ENCODE measurements around the gene SFI1.
"Not testable (repeated sequence)": the region's sequence is repeated elsewhere in the genome, so short reads cannot be mapped to it uniquely, and the experiment has no call there.

The SFI1 gene

DNA sequence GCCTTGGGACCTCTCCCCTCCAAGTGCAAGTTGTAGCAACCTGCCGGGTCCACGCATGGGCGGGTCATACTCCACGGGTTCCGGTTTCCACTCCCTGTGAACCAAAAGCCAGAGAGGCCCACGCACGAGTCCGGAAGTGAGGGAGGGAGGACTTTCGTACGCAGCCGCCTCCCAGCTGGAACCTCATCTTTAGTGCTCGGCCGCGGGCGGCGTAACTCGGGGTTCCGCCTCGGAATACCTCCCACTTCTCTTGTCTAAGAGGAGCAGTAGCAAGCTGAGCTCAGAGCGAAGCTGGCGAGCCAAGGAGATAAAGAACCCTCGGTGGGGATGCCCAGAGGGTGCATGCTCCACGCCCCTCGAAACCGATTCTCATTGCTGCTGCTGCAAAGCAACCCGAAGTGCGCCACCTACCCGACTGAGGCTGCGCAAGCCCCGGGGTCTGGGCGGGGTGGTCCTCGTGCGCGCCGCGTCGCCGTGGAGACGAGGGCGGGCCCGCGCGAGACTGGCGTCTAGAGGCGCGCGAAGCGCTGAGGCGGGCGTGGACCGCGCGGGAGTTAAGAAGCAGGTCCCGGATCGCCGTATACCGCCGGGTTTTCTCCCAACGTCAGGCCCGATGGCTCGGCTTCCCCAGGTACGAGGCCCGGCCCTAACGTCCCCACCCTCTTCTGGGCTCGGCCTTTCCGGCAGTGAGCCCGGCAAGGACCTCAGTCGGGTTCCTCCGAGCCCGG is at the start of gene SFI1:
Gene SFI1, plus strand, starts transcription at position 530 of the 728 bp plus-strand sequence. CDS start 11,749 bp downstream, outside the sequence.
- peak; percentile 89 to 93 for DNase-seq (ENCODE audit: low read depth in 2 of 2)

- DNase-seq (ENCODE audit: low read depth in 2 of 2): no peak
These were observed 49.6 kb upstream of the SFI1 start for GRCh38 chr22:31446767-31447166.

DNA sequence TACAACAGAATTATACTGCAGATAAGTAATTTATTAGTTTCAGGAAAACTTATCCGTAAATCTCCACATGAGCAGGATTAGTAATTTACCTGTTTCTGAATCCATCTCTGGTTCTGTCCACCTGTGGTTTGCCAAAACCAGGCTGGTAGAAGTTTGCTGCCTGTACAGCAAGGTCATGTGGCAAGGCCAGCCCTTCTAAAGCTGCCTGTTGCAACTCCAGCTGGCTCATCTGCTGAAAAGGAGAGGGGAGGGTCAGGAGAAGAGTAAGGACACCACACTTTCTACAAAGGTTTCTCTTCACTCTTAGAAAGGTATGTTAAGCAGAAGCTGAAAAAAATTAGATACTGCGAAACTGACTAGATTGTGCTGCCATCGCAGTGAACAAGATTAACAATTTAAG is 49.0 kb upstream of the SFI1 start:
- no peak for DNase-seq (ENCODE audit: low read depth in 2 of 2)

GRCh38 chr22:31448382-31448781 is 48.0 kb upstream of the SFI1 start:
- no peak for DNase-seq (ENCODE audit: low read depth in 2 of 2)

GRCh38 chr22:31449506-31449905 is 46.8 kb upstream of the SFI1 start:
- no peak for DNase-seq (ENCODE audit: low read depth in 2 of 2)

GRCh38 chr22:31451709-31452571 is 44.4 kb upstream of the SFI1 start:
- no peak for DNase-seq (ENCODE audit: low read depth in 2 of 2)

- DNase-seq (ENCODE audit: low read depth in 2 of 2): no peak
These were observed 34.6 kb upstream of the SFI1 start for GRCh38 chr22:31461699-31462098.

DNA sequence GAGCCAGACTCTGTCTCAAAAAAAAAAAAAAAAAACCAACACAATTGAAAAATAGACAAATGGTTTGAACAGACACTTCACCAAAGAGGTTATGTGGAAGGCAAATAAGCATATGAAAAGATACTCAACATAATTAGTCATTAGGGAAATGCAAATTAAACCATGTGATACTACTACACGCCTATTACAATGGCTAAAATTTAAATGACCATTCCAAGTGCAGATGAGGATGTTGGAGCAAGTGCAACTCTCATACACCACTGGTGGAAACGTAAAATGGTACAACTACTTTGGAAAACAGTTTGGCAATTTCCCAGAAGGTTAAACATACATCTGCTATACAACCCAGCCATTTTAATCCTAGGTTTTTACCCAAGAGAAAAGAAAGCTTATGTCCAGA is 31.0 kb upstream of the SFI1 start:
- no peak for DNase-seq (ENCODE audit: low read depth in 2 of 2)

DNA sequence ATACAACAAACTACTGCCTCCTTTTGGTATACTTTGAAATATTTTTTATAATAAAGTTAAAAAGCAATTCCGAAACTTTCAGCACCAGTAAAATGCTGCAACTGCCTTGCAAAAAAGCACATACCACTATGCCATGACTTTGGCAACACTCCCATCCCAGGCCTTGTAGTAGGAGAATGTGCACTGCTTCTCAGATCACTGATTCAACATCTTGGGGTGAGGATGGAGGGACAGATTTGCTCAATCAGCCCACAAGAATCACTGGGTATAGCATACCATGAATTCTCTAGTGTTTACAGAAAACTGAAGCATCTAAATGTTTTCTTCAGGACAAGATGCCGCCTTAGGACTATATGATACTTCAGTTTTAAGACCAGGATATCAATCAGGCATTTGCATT is 21.6 kb upstream of the SFI1 start:
- no peak for DNase-seq (ENCODE audit: low read depth in 2 of 2)

DNA sequence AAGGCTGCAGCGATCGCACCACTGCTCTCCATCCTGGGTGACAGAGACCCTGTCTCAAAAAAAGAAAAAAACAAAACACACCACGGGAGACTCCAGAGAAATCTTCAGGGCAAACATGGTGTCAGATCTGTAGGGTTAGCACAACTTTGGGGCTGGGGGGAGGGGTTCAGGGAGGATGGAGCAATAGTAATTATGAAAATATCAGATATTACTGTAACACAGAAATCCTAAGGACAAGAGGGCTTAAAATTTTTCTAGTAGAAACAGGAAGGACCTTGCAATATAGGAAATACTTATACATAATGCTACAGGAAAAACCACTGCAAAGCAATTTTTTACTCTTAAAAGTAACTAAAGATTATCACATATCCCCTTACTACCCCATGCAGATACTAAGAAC is 20.5 kb upstream of the SFI1 start:
- DNase-seq (ENCODE audit: low read depth in 2 of 2): no peak

DNA sequence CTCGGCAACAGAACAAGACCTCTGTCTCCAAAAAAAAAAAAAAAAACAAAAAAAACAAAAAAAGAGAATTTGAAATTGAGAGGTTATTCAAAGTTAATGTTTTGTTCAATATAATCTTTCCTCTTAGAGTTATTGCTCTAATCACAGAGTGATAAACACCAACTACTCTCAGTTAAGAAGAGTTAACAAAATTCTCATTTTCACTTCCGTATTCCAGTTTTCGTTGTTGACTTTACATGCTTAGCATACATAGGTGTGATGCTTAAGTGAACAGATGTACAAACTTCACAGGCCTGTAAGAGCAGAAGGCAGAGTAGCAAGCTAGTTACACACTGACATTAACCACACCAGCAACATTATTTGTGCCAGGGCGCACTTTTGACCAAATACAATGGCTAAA is 19.0 kb upstream of the SFI1 start:
- DNase-seq (ENCODE audit: low read depth in 2 of 2): no peak

GRCh38 chr22:31481129-31481528 is 15.2 kb upstream of the SFI1 start:
- DNase-seq (ENCODE audit: low read depth in 2 of 2): no peak

DNA sequence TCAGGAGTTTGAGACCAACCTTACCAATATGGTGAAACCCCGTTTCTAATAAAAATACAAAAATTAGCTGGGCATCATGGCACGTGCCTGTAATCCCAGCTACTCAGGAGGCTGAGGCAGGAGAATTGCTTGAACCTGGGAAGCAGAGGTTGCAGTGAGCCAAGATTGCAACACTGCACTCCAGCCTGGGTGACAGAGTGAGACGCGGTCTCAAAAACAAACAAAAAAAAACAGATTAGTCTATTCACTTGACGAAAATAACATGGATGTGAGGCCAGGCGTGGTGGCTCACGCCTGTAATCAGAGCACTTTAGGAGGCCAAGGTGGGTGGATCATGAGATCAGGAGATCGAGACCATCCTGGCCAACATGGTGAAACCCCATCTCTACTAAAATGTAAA is 13.9 kb upstream of the SFI1 start:
- not testable (repeated sequence) for DNase-seq (ENCODE audit: low read depth in 2 of 2)

DNA sequence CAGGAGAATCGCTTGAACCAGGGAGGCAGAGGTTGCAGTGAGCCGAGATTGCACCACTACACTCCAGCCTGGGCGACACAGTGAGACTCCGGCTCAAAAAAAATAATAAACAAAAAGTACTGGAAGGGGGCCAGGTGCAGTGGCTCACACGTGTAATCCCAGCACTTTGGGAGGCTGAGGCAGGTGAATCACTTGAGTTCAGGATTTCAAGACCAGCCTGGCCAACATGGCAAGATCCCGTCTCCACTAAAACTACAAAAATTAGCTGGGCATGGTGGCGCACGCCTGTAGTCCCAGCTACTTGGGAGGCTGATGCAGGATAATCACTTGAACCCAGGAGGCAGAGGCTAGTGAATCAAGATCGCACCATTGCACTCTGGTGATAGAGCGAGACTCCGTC is 10.0 kb upstream of the SFI1 start:
- DNase-seq (ENCODE audit: low read depth in 2 of 2): not testable (repeated sequence)

DNA sequence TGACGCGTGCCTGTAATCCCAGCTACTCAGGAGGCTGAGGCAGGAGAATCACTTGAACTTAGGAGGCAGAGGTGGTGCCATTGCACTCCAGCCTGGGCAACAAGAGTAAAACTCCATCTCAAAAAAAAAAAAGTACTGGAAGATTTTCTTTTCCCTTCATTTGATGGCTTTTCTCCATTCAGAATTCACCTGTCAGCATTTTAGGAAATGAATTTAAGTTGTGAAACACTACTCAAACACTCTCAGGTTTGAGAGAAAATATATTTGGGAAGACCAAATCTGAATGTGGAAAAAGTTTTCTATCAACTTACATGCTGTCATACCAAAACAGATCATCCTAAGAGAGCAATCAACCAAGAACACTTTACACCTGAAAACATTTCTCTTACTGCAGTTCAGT is 9.4 kb upstream of the SFI1 start:
- no peak for DNase-seq (ENCODE audit: low read depth in 2 of 2)

DNA sequence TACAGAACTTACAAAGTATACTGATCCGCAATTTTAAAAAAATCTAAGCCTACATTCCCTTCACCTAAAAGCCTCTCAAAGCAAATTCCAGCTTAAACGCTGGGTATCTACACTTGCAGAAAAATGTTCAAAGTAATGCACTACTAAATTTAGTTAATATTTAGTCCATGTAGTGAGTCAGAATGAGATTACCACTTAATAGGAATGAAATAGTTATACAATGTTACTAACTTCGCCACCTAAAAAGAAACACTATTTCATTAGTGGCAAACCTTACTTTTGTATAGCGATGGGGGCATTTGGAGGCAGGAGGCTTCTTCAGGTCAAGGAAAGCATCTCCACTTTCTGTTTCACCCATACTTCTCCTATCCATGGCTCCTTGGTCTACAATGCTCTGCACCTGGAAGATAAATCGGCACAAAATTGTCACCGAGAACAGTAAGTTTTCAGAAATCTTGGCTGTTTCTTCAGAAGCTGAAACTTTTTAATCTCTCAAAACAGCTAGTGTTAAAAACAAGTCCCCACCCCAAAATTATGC is 7.9 kb upstream of the SFI1 start:
- DNase-seq (ENCODE audit: low read depth in 2 of 2): no peak

DNA sequence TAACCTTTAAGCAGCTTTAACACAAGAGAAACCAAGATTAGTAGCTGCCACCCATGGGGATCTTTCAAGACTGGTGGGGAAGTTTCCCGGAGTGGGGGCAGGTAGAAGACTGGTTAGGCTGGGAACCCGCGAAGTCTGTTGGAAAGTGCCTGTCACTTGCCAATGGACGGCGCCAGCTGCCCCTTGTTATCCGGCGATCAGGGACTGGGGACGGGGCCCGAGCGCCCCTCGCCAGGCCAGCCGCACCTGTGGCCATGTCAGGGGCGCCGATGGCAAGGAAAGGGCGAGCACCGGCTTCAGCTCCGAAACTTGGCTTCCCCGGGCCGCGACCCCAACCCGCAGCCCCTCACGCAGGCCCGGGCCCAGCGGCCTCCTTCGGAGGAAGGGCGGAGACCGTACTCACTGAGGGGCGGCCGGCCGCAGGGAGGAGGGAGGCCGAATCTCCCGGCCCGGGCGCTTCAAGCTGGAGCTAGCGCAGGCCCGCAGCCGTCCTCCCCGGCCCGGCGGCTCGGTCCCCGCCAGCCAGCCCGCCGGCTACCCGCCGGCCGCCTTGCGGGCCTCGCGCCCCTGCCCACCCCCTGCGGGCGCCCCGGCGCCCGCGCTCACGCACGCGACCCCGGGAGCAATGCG is 7.2 kb upstream of the SFI1 start:
- peak in 1 of 2 donors; percentile 4 for DNase-seq (ENCODE audit: low read depth in 2 of 2)

DNA sequence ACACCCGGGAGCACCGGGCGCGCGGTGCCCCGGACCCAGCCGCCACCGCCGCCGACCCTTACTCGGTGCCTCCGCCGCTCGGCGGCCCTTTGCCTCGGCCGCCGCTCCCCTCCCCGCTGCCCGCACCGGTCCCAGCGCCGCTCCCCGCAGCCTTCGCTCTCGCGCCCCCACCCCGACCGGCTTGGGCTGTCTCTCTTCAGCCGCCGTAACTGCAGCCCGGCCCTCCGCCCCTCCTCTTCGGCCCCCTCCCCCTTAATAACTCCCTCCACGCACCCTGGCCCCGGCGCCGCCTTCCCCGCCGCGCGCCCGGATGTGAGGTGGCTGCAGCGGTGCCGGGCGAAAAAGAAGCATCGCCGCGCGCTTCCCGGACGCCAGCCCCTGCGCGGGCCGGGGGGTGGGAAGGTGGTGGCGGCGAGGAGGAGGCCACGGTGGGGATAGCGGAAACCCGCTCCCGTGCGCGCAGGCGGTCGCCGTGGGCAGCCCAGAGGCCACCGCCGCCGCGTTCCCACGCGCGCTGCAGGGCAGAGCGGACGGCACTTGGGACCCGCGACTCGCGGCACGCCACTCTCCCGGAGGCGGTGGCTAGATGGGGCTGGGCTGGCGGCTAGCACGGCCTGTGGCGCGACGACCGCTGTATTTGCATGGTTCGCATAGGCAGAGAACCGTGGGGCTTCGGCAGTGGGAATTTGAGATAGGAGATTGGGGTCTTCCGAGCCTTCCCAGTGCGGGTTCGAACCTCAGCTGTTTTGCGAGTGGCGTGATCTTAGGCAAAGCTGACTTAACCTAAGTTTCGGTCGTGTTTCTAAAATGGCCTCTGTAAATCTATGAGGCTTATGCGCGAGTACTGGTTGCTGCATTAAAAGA is 6.5 kb upstream of the SFI1 start, which contains the start of gene EIF4ENIF1:
Gene EIF4ENIF1, minus strand, starts transcription at position 211 of the 864 bp plus-strand sequence. CDS start 1,124 bp downstream, outside the sequence.
- DNase-seq (ENCODE audit: low read depth in 2 of 2): peak; percentile 59 to 73

DNA sequence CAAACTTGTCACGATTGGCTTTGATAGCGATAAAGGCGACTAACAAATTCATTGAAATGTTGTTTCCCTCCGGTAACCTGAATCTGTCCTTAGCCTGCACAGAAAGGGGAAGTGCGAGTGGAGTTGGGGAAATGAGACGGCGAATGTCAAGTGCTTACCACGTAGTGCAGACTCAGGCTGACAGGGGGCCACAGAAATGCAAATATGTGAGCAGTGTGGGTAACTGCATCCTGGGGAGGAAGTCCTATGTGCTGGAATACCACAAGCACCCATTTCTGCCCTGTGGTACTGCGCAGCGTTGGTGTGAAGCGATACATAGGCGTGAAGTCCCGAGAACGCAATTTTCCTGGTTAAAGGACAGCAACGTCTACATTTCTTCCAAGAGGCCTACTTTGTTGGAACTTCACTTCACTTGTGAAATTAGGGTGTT is 5.8 kb upstream of the SFI1 start:
- peak; percentile 10 to 15 for DNase-seq (ENCODE audit: low read depth in 2 of 2)

GRCh38 chr22:31491218-31491962 is 4.9 kb upstream of the SFI1 start:
- DNase-seq (ENCODE audit: low read depth in 2 of 2): no peak
